Measurements from ENCODE around the gene OGFOD3.
"Not testable (repeated sequence)": the region's sequence is repeated elsewhere in the genome, so short reads cannot be mapped to it uniquely, and the experiment has no call there.

OGFOD3 gene

GRCh38 chr17:82391496-82392066 lies 26.8 kb downstream of the OGFOD3 start:
- in situ Hi-C loops (cut with MboI; ENCODE audit: low sequenced_read_pairs): no loop called here

DNA sequence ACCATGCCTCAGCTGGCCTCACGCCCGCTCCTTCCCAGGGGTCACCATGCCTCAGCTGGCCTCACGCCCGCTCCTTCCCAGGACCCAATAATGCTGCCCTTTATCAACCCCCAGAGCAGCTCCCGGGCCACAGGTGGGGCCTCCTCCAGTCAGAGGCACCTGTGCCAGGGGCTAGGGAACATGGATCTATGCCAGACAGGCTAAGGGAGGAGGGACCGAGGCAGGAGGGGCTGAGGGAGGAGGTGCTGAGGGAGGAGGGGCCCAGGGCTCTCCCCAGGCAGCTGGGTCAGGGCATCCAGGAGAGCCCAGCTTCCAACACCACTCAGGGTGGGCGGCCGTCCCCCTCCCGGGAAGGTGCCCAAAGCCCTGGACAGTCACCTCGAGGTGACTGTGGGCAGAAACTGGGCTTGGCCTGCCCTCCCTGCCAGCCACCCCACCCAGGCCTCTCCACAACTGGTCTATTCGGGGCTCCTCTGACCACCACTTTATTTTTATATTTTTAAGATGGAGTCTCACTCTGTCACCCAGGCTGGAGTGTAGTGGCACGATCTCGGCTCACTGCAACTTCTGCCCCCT lies 27.4 kb downstream of the OGFOD3 start:
- in situ Hi-C loops (cut with MboI; ENCODE audit: low sequenced_read_pairs): no loop called here

GRCh38 chr17:82390015-82390859 lies 28.1 kb downstream of the OGFOD3 start:
- in situ Hi-C loops (cut with MboI; ENCODE audit: low sequenced_read_pairs): no loop called here

DNA sequence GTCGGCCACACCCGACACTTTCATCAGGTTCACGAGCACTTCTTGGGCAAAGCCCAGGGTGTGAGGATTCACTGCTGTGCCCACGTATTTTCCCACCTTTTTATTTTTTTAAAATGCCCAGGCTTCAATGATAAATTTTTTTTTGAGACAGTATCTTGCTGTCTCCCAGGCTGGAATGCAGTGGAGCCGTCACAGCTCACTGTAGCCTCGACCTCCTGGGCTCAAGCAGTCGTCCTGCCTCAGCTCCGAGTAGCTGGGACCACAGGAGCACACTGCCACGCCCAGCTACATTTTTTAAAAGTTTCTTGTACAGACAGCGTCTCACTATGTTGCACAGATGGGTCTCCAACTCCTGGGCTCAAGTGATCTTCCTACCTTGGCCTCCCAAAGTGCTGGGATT lies 29.0 kb downstream of the OGFOD3 start:
- in situ Hi-C loops (cut with MboI; ENCODE audit: low sequenced_read_pairs): no loop called here

DNA sequence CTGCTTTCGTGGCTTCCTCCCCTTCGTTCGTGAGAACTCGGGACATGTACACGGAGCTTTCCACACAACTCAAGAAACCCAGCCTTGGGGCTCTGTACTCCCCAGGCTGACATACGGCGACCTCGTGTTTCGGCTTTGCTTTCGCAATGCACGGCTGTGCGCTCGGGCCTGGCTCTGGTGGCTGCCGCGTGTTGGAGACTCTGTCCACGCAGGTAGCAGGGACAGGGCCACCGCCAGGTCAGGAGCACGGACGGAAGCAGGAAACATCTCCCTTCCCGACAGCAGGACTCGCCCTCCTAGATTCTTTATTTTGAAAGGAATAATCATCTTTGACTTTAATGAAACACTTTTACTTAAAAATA lies 29.5 kb downstream of the OGFOD3 start:
- in situ Hi-C loops (cut with MboI; ENCODE audit: low sequenced_read_pairs): no loop called here

DNA sequence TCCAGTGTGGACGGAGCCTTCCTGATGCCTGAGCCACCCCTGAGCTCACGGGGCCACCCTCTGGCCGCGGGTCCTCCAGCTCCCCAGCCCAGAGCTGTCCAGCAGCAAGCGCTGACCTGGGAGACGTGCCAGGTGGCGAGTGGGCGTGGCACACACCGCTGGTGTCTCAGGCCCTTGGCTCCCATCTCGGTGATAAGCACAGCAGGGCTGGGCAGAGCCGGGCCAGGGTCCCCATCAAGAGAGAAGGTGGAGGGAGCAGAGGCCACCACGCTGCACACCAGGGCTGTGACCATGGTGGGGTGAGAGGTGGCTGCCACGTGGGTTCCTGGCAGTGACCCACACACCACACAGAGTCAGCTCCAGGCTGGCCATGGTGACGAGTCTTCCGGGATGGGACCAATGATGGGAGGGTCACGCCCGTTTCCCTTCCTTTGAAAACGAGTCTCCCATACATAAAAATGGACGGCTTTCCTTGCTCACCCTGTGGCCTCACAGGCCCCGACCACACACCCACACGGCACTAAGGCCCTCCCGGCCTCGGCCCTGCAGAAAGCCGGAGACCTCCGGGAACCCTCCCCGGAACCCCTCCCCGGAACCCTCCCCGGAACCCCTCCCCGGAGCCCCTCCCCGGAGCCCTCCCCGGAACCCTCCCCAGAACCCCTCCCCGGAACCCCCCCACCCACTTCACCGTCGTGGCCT lies 30.0 kb downstream of the OGFOD3 start:
- in situ Hi-C loops (cut with MboI; ENCODE audit: low sequenced_read_pairs): no loop called here

DNA sequence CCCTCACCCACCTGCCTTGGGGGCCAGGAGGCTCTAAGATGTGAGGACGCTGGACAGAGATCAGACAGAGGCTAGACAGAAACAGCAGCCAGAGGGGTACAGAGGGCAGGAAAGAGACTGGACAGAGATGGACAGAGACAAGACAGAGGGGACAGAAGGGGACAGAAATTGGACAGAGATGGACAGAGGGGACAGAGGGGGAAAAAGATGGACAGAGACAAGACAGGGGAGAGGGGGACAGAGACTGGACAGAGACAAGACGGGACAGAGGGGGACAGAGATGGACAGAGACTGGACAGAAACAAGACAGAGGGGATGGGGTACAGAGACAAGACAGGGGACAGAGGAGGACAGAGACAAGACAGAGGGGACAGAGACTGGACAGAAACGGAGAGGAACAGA lies 30.7 kb downstream of the OGFOD3 start:
- in situ Hi-C loops (cut with MboI; ENCODE audit: low sequenced_read_pairs): no loop called here

- in situ Hi-C loops (cut with MboI; ENCODE audit: low sequenced_read_pairs): no loop called here
Observed at GRCh38 chr17:82386881-82387704, 31.3 kb downstream of the OGFOD3 start.

DNA sequence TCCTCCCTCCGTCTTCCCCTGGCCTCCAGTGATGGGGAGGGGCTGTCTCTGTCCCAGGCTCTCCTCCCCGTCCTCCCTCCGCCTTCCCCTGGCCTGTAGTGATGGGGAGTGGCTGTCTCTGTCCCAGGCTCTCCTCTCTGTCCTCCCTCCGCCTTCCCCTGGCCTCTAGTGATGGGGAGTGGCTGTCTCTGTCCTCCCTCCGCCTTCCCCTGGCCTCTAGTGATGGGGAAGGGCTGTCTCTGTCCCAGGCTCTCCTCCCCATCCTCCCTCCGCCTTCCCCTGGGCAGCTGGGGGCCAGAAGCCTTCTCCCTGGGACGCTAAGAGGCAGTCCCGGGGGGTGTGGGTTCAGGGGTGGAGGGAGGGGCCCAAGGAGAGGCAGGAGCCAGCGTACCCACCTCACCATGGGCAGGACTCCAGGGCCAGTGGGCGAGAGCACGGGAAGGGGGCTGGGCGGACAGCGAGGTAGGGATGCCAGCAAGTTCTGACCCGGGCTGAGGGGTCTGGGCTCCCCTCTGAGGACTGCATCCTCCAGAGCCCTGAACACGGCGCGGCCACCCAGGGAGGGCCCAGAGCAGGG lies 32.0 kb downstream of the OGFOD3 start:
- in situ Hi-C loops (cut with MboI; ENCODE audit: low sequenced_read_pairs): no loop called here

- in situ Hi-C loops (cut with MboI; ENCODE audit: low sequenced_read_pairs): no loop called here
Observed at GRCh38 chr17:82385559-82386254, 32.7 kb downstream of the OGFOD3 start.

- in situ Hi-C loops (cut with MboI; ENCODE audit: low sequenced_read_pairs): no loop called here
Observed at GRCh38 chr17:82384730-82385481, 33.5 kb downstream of the OGFOD3 start.

DNA sequence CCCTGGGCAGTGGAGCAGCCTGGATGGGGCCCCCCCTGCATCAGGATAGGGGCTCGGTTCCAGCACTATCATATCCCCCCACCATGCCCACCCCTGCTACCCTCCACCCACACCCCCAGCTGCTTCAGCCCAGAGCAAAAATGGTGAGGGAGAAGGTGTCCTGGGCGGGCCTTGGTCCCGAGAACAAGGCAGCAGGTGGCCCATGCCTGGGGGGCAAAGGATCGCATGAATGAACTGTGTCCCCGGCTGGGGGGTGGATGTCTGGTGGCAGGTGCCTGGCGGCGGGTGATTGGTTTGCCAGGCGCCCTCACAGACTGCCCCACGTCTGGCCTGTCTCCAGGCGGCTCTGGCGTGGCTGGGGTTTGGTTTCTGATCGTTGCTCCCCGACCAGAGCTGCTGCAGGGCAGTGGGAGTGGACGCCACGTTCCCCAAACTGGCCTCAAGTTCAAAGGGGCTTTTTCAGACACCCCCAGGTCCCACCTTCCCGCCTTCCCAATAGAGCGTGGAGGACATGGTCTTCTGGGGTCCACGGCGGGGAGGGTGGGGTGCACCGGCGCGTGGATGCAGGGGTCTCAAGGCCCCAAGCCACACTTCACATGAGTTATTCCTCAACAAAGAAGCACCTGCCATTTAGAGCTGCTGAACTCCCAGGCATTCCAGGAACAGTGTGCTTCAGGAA lies 34.2 kb downstream of the OGFOD3 start:
- in situ Hi-C loops (cut with MboI; ENCODE audit: low sequenced_read_pairs): no loop called here

GRCh38 chr17:82383411-82383810 lies 35.0 kb downstream of the OGFOD3 start:
- in situ Hi-C loops (cut with MboI; ENCODE audit: low sequenced_read_pairs): no loop called here

DNA sequence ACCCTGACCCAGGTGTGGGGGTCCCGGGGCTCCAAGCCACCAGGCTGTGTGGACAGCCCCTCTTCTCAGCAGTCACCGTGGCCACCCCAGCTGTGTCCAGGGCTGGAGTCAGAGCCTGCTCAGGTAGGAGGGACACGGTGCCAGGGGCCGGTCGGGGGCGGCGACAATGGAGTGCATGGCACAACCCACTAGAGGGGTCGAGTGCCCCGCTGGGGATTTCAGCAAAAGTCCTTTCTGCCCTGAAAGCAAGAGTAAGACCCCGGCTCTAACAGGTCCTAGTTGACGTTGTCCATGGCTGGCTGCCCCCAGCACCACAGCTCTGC lies 35.5 kb downstream of the OGFOD3 start:
- in situ Hi-C loops (cut with MboI; ENCODE audit: low sequenced_read_pairs): no loop called here

DNA sequence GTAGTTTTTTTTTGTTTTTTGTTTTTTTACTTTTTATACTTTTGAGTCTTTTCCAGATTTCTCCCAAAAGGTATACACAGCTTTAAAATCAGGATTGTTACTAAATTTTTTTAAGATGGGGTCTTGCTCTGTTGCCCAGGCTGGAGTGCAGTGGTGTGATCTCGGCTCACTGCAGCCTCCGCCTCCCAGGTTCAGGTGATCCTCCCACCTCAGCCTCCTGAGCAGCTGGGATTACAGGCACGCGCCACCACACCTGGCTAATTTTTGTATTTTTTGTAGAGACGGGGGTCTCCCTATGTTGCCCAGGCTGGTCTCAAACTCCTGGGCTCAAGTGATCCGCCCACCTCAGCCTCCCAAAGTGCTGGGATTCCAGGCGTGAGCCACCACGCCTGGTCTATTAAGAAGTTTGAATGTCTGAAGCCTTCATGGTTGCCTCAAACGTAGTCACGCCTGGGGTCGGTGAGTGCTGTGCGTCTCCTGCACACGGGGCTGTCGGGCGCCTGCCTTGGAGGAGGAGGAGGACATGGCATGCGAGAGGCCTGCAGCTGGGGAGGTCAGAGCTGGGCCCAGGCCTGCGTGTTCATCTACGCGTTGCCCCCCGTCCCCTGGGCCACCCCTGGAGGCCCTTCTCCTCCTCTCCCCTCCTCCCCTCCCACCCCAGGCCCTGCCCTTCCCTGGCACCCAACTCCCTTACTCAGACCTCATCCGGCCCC lies 36.0 kb downstream of the OGFOD3 start:
- in situ Hi-C loops (cut with MboI; ENCODE audit: low sequenced_read_pairs): not testable (repeated sequence)

DNA sequence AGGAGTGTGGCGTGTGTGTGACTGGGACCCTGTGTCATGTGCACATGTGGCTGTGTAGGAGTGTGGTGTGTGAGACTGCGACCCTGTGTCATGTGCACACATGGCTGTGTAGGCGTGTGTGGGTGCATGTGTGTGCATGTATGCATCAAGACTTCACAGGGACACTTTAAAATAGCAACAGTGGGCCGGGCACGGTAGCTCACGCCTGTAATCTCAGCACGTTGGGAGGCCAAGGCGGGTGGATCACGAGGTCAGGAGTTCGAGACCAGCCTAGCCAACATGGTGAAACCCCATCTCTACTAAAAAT lies 36.7 kb downstream of the OGFOD3 start:
- in situ Hi-C loops (cut with MboI; ENCODE audit: low sequenced_read_pairs): not testable (repeated sequence)

- in situ Hi-C loops (cut with MboI; ENCODE audit: low sequenced_read_pairs): no loop called here
Observed at GRCh38 chr17:82380860-82381702, 37.3 kb downstream of the OGFOD3 start.

DNA sequence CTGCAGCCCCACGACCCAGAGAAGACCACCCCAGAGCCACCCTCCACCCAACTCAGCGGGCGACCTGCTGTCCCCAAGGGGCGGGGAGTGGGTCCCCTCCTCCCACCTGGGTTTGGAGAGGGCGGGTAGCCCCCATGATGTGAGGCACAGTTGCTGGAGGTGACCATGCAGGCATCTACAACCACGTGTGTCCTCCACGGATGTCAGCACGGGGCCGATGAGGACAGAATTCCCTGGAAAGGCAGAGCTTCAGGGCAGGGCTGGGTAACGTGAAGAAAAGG lies 39.7 kb downstream of the OGFOD3 start:
- in situ Hi-C loops (cut with MboI; ENCODE audit: low sequenced_read_pairs): no loop called here

All from HL-60/S4 treated with retinoic acid at 250 ng/mL for 4 days and 3 days (cell line).